Gastrocnemius medialis (tissue), 4 donors: ENCODE results near the gene NFKBIB.

Experiments
- CTCF ChIP-seq, 5 experiments: fragments of 450-650 bp in 3 of 5; fragments of 200-600 bp in 2 of 5; sonication (generic) in 2 of 5; IDR thresholded peaks in 4 of 5; conservative IDR thresholded peaks in 1 of 5; 1 replicate in 4 of 5; 2 replicates in 1 of 5; pipeline ENCODE4 v1.5.1; 2016 to 2019; ENCODE audit warnings: antibody characterized with exemption in 5 of 5, mild to moderate bottlenecking in 3 of 5, moderate library complexity in 3 of 5
- POLR2A ChIP-seq, 2 donors: fragments of 450-650 bp; IDR thresholded peaks; one replicate each; pipeline ENCODE4 v1.6.1; 2017; ENCODE audit warnings: antibody characterized with exemption in 2 of 2, mild to moderate bottlenecking in 2 of 2, moderate library complexity in 2 of 2

GRCh38 chr19:38910488-38910887, 10.7 kb downstream of the NFKBIB start:
- no peak for TF ChIP-seq CTCF (IDR thresholded peaks at IDR 0.05 in 4 of 5, conservative IDR thresholded peaks at IDR 0.05 in 1 of 5)
- TF ChIP-seq POLR2A (IDR thresholded peaks at IDR 0.05): no peak
